Lower lobe of right lung (tissue), 2 donors: ENCODE data around the gene C3. TPM values are rescaled to one million over a fixed set of nuclear protein-coding genes. Genes with fewer than 3 reads are reported as not detected.
"Not testable (repeated sequence)": the region's sequence is repeated elsewhere in the genome, so short reads cannot be mapped to it uniquely, and the experiment has no call there.

Experiments used
- ATAC-seq, 2 donors: fragments of 200-7000 bp; cut with Tn5 transposase; one replicate each; pipeline ENCODE4 v1.9.1; 2020 to 2022; ENCODE audit warnings: mild to moderate bottlenecking in 2 of 2, moderate library complexity in 2 of 2
- DNase-seq: peaks from one replicate; pipeline ENCODE4 v3.0.0-alpha.2; 2020
- H3K27ac ChIP-seq: fragments of 200-600 bp; one replicate; pipeline ENCODE4 v1.8.0; 2022
- H3K27me3 ChIP-seq: fragments of 200-600 bp; one replicate; pipeline ENCODE4 v1.8.0; 2022; ENCODE audit warnings: low read depth
- H3K36me3 ChIP-seq: fragments of 200-600 bp; one replicate; pipeline ENCODE4 v1.8.0; 2022; ENCODE audit warnings: mild to moderate bottlenecking
- H3K4me1 ChIP-seq: fragments of 200-600 bp; one replicate; pipeline ENCODE4 v1.8.0; 2022
- H3K4me3 ChIP-seq: fragments of 200-600 bp; one replicate; pipeline ENCODE4 v1.8.0; 2022; ENCODE audit warnings: mild to moderate bottlenecking
- H3K9me3 ChIP-seq: fragments of 200-600 bp; one replicate; pipeline ENCODE4 v1.8.0; 2022
- CTCF ChIP-seq: fragments of 200-600 bp; IDR thresholded peaks from one replicate; pipeline ENCODE4 v1.8.0; 2022; ENCODE audit warnings: antibody characterized with exemption, mild to moderate bottlenecking
- intact Hi-C: fragments of 100-400 bp; cut with DNase I; formaldehyde crosslinking; loops from one replicate; pipeline ENCODE4 v1.11.0; 2022
- total RNA-seq: library from RNA; stranded (reverse); fragmentation: NEBNext Ultra II Directional; extraction: Animal tissue kit (Norgen Biotek cat#: 25700); gene quantifications from one replicate; pipeline ENCODE4 v1.2.1, GENCODE V29; 2021
- donor health status: DM: no; HTN: yes; CAD: no; lungs with severe emphysema.

C3 gene
- total RNA-seq, 1 donor from 2014 or later: 1,321 TPM

- Histone ChIP-seq H3K36me3 (no peaks in the 10 kb centered on the region), H3K4me3 (peak overlapping the region; percentile 44)
Observed at GRCh38 chr19:6668691-6669090, 51.8 kb downstream of the C3 start.

DNA sequence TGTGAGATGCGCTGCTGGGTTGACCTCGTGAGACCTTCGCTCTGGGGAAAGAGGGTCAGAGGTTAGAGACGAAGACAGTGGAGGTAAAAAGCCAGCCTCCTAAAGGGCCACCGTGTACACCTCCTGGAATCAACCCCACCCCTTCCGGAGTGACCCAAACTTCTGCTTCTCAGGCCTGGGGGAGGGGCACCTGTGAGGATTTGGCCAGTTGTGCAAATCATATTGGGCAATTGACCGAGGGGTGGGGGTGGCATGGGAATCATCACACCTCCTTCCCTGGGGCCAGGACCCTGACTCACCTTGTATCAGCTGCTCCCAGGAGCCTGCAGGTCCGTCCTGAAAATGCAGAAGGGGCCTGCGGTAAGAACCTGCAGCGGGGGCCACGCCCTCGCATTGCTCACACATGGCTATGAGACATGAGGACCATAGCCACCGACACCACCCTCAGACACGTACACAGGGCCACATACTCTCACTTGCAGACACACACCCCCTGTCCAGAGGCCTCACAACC is 53.3 kb downstream of the C3 start:
- Histone ChIP-seq H3K27me3 (no peaks in the 10 kb centered on the region), H3K27ac (no peak overlapping the region), H3K36me3 (no peaks in the 10 kb centered on the region), H3K9me3 (no peaks in the 10 kb centered on the region), H3K4me1 (no peaks in the 10 kb centered on the region), H3K4me3 (no peak overlapping the region)
- peak in 1 of 2 donors; percentile 22 for ATAC-seq
- no peak for TF ChIP-seq CTCF
- DNase-seq: peak; percentile 64
- intact Hi-C loops: no loop called here

More at GRCh38 chr19:6668691-6669090, 51.8 kb downstream of the C3 start:
- Histone ChIP-seq H3K27me3 (no peaks in the 10 kb centered on the region), H3K9me3 (no peaks in the 10 kb centered on the region), H3K27ac (peak overlapping the region; percentile 11), H3K4me1 (no peaks in the 10 kb centered on the region)
- intact Hi-C loops: no loop called here
- TF ChIP-seq CTCF: no peak
- ATAC-seq (no peak), DNase-seq (no peak)

DNA sequence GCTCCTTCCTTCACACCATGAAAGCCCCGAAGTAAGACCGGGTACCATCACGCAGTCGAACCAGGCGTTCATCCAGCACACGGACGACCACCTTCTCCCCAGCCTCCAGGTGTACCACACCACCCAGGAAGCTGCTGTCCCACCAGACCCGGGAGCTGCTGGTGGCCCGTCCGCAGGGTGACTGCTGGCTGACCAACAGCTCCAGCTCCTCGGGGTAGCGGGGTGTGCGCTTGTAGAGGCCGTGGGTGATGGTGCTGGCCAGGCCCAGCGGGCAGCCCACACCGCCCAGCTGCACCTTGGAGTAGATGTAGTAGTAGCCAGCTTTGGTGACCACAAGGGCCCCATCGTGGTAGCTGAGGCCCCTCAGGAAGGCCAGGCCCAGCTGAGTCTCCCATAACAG is 55.5 kb downstream of the C3 start:
- intact Hi-C loops: no loop called here
- DNase-seq (no peak), ATAC-seq (no peak)
- Histone ChIP-seq H3K4me1 (no peaks in the 10 kb centered on the region), H3K4me3 (no peak overlapping the region), H3K27me3 (peaks cover 12% of the 10 kb centered on the region), H3K9me3 (no peaks in the 10 kb centered on the region), H3K27ac (no peak overlapping the region), H3K36me3 (no peaks in the 10 kb centered on the region)
- TF ChIP-seq CTCF: no peak

DNA sequence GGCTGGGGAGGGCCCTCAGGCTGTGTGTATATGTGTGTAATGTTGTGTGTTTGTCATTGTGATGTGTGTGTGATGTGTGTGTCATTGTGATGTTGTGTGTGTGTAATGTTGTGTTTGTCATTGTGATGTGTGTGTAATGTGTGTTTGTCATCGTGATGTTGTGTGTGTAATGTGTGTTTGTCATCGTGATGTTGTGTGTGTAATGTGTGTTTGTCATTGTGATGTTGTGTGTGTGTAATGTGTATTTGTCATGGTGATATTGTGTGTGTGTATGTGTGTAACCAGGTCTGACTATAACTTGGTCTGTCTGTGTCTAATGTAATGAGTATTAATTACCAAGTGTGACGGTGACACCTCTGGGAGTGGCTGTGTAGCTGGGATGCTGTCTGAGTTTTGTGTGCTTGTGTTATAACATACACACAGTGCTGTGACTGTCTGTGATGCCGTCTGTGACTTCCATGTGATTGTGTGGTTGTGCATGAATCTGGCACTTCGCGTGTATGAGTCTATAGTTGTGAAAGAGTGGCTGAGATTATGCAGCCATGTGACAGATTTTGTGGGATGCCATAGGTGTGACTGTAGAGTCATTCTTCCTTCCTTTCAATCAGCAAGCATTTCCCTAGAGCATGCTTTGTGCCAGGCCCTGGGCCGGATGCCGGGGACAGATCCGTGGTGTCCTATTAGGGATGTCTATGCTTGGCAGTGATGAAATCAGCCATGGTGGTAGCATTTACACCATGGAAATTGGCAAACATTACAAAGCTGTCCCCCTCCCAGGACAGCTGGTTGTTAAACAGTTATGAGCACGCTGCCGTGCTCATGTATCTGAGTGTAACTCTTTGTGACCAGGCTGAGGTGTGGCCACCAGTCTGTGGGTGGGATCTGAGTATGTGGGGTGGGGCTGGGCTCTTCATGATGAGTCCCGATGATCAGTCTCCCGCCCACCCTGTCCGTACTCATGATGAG is 56.9 kb downstream of the C3 start:
- H3K9me3 ChIP-seq: no peaks in the 10 kb centered on the region
- H3K27ac ChIP-seq: no peak overlapping the region
- intact Hi-C loops: no loop called here
- TF ChIP-seq CTCF: no peak
- ATAC-seq (peak in 1 of 2 donors; percentile 26), DNase-seq (no peak)
- H3K27me3 ChIP-seq: peaks cover 24% of the 10 kb centered on the region
- no peak overlapping the region for H3K4me3 ChIP-seq
- H3K36me3 ChIP-seq: no peaks in the 10 kb centered on the region
- H3K4me1 ChIP-seq: no peaks in the 10 kb centered on the region

DNA sequence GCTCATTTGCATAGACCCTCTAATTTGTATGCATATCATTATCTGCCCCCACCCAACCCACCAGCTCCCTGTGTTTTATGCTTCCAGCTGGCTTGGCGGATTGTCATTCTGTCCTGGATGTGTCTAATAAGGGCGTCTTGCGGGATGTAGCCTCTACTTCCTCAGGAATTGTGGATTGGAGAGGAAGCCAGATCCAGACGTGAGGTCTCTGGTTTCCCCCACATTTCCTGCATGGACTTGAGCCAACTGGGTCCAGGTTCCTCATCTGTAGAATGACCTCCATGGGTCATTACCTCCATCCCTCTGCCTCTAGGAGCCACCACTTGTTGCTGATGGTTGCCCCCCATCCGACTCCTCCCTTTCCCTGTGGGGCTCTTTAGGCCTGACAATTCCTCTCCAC is 57.7 kb downstream of the C3 start:
- Histone ChIP-seq H3K36me3 (no peaks in the 10 kb centered on the region), H3K4me1 (no peaks in the 10 kb centered on the region), H3K27me3 (peaks cover 24% of the 10 kb centered on the region), H3K9me3 (no peaks in the 10 kb centered on the region), H3K4me3 (no peak overlapping the region), H3K27ac (no peak overlapping the region)
- no peak for TF ChIP-seq CTCF
- DNase-seq (no peak), ATAC-seq (no peak)
- intact Hi-C loops: no loop called here

GRCh38 chr19:6661509-6662244 is 58.8 kb downstream of the C3 start:
- H3K4me1 ChIP-seq, H3K4me3 ChIP-seq, H3K9me3 ChIP-seq, H3K36me3 ChIP-seq, H3K27ac ChIP-seq, DNase-seq, intact Hi-C loops, ATAC-seq: not testable (repeated sequence)
- H3K27me3 ChIP-seq: peaks cover 24% of the 10 kb centered on the region
